Fibroblast of lung (primary cell): ENCODE data around the gene ZNF605.

ENCODE experiments used
- CTCF ChIP-seq, 2 donors: IDR thresholded peaks in 1 of 2; conservative IDR thresholded peaks in 1 of 2; 1 replicate in 1 of 2; 2 replicates in 1 of 2; pipeline ENCODE4 v1.5.1; 2011 to 2012; ENCODE audit warnings: low read length in 2 of 2, control low read depth in 1 of 2, inconsistent platforms in 1 of 2, low read depth in 1 of 2, mild to moderate bottlenecking in 1 of 2
- EZH2 ChIP-seq: IDR thresholded peaks from 2 replicates; pipeline ENCODE4 v1.5.1; 2012; ENCODE audit warnings: low read length, control low read depth, mild to moderate bottlenecking; ENCODE audit errors: missing control alignments

- peak; percentile 46 to 60 for TF ChIP-seq CTCF (conservative IDR thresholded peaks at IDR 0.05 in 1 of 2, IDR thresholded peaks at IDR 0.05 in 1 of 2; ENCODE audit: low read depth in 1 of 2, low read length in 2 of 2)
- TF ChIP-seq EZH2, result no peak
These were observed 51.3 kb downstream of the ZNF605 start for GRCh38 chr12:132904718-132905328.
